Spleen (tissue), 11 donors: ENCODE data around the gene KRTAP10-1. TPM values are rescaled to one million over a fixed set of nuclear protein-coding genes. Genes with fewer than 3 reads are reported as not detected.

Source experiments
- DNase-seq: peaks from one replicate; pipeline ENCODE4 v3.0.0-alpha.2; 2020
- H3K27ac ChIP-seq, 8 donors: fragments of 200-600 bp; sonication (generic) in 7 of 8; 1 replicate in 4 of 8; 2 replicates in 4 of 8; pipeline versions ENCODE4 v1.5.0 to v1.8.0; 2016 to 2021; ENCODE audit warnings: inconsistent platforms in 4 of 8, mild to moderate bottlenecking in 4 of 8, moderate library complexity in 1 of 8
- H3K27me3 ChIP-seq, 7 donors: fragments of 200-600 bp; sonication (generic) in 6 of 7; replicated peaks in 1 of 7; 1 replicate in 4 of 7; 2 replicates in 3 of 7; pipeline versions ENCODE4 v1.5.0 to v1.8.0; 2016 to 2021; ENCODE audit warnings: inconsistent platforms in 3 of 7, mild to moderate bottlenecking in 1 of 7
- H3K36me3 ChIP-seq, 6 donors: fragments of 200-600 bp; sonication (generic) in 5 of 6; 1 replicate in 4 of 6; 2 replicates in 2 of 6; pipeline versions ENCODE4 v1.5.0 to v1.8.0; 2016 to 2021; ENCODE audit warnings: inconsistent platforms in 2 of 6
- H3K4me1 ChIP-seq, 6 donors: fragments of 200-600 bp; sonication (generic) in 5 of 6; 1 replicate in 3 of 6; 2 replicates in 3 of 6; pipeline versions ENCODE4 v1.5.0 to v1.8.0; 2016 to 2021; ENCODE audit warnings: inconsistent platforms in 3 of 6
- H3K4me3 ChIP-seq, 8 donors: fragments of 200-600 bp; sonication (generic) in 7 of 8; 1 replicate in 4 of 8; 2 replicates in 4 of 8; pipeline versions ENCODE4 v1.5.0 to v1.8.0; 2016 to 2021; ENCODE audit warnings: inconsistent platforms in 4 of 8, mild to moderate bottlenecking in 4 of 8, moderate library complexity in 2 of 8
- H3K9me3 ChIP-seq, 8 donors: fragments of 200-600 bp; sonication (generic) in 7 of 8; 1 replicate in 4 of 8; 2 replicates in 4 of 8; pipeline versions ENCODE4 v1.5.0 to v1.8.0; 2016 to 2021; ENCODE audit warnings: inconsistent platforms in 4 of 8
- POLR2A ChIP-seq, 3 donors: fragments of 450-650 bp; IDR thresholded peaks; one replicate each; pipeline ENCODE4 v1.5.1; 2017; ENCODE audit warnings: antibody characterized with exemption in 3 of 3, mild to moderate bottlenecking in 1 of 3
- POLR2AphosphoS5 ChIP-seq, 3 donors: sonication (generic); formaldehyde crosslinking; IDR thresholded peaks; one replicate each; pipeline ENCODE4 v1.5.1; 2017; ENCODE audit warnings: antibody characterized with exemption in 3 of 3
- WGBS, 5 donors: extraction: QIAGEN DNeasy Blood & Tissue Kit in 3 of 5; methylation state at CpG; one replicate each; pipeline versions ENCODE4 v1.1.5 to v1.1.7; 2013 to 2018; 5-methylcytosine and 5-hydroxymethylcytosine counted together
- intact Hi-C: fragments of 100-400 bp; cut with DNase I; formaldehyde crosslinking; loops from one replicate; pipeline ENCODE4 v1.15.0; 2023; ENCODE audit warnings: low total_unique reads
- polyA plus RNA-seq, 3 donors: library from polyadenylated mRNA; stranded (reverse); fragments of 200-250 nt; gene quantifications; one replicate each; pipeline ENCODE4 v1.2.1, GENCODE V29; 2013
- total RNA-seq, 7 donors: library from RNA; depleted of rRNA in 3 of 7; stranded (reverse); fragments of >200 nt in 3 of 7; fragmentation: NEBNext Ultra II Directional in 4 of 7; extraction: Animal tissue kit (Norgen Biotek cat#: 25700) in 4 of 7; gene quantifications; one replicate each; pipeline versions ENCODE4 v1.1.0 to v1.2.1, GENCODE V29; 2016 to 2021
- TF ChIP-seq, protein P1 (sequence below), 11 experiments: fragments of 200-600 bp in 7 of 11; fragments of 450-650 bp in 4 of 11; sonication (generic) in 4 of 11; IDR thresholded peaks in 8 of 11; conservative IDR thresholded peaks in 3 of 11; 1 replicate in 7 of 11; 2 replicates in 4 of 11; pipeline versions ENCODE4 v1.4.0 to v1.8.0; 2016 to 2021; ENCODE audit warnings: antibody characterized with exemption in 11 of 11, inconsistent platforms in 4 of 11, mild to moderate bottlenecking in 1 of 11
- donor health status: healthy with polysubstance abuse.
- donor health status: DM: no; HTN: no; CAD: no; lungs with moderate emphysema.
- donor health status: DM: no; HTN: no; CAD: no.
- donor health status: Bipolar disorder and iron deficiency.
- donor health status: healthy.
- donor health status: DM: no; HTN: no; CAD: no.
- donor health status: DM: yes; HTN: yes; CAD: no.

Gene KRTAP10-1
- total and polyA plus RNA-seq, 10 donors = not detected

GRCh38 chr21:44533891-44534627 is 5.9 kb downstream of the KRTAP10-1 start:
- DNase-seq = no peak
- Histone ChIP-seq H3K4me1 (no peaks in the 10 kb centered on the region), H3K27me3 (peaks cover 0 to 46% (median 0%) of the 10 kb centered on the region in 7 donors), H3K36me3 (no peaks in the 10 kb centered on the region), H3K27ac (no peak overlapping the region), H3K9me3 (no peaks in the 10 kb centered on the region), H3K4me3 (no peak overlapping the region)
- TF ChIP-seq POLR2A (IDR thresholded peaks at IDR 0.05) = no peak
- TF ChIP-seq POLR2AphosphoS5 (IDR thresholded peaks at IDR 0.05) = no peak
- TF ChIP-seq, protein P1, sequence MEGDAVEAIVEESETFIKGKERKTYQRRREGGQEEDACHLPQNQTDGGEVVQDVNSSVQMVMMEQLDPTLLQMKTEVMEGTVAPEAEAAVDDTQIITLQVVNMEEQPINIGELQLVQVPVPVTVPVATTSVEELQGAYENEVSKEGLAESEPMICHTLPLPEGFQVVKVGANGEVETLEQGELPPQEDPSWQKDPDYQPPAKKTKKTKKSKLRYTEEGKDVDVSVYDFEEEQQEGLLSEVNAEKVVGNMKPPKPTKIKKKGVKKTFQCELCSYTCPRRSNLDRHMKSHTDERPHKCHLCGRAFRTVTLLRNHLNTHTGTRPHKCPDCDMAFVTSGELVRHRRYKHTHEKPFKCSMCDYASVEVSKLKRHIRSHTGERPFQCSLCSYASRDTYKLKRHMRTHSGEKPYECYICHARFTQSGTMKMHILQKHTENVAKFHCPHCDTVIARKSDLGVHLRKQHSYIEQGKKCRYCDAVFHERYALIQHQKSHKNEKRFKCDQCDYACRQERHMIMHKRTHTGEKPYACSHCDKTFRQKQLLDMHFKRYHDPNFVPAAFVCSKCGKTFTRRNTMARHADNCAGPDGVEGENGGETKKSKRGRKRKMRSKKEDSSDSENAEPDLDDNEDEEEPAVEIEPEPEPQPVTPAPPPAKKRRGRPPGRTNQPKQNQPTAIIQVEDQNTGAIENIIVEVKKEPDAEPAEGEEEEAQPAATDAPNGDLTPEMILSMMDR (IDR thresholded peaks at IDR 0.05 in 8 of 11, conservative IDR thresholded peaks at IDR 0.05 in 3 of 11) = no peak
- intact Hi-C loops = no loop called here
- WGBS, 5 donors = 87 to 94% (median 91%) methylated on average over 17 to 21 of the region's 21 CpGs

GRCh38 chr21:44533121-44533890 is 6.7 kb downstream of the KRTAP10-1 start:
- no peak for TF ChIP-seq POLR2AphosphoS5 (IDR thresholded peaks at IDR 0.05)
- TF ChIP-seq POLR2A (IDR thresholded peaks at IDR 0.05) = no peak
- TF ChIP-seq, protein P1 (IDR thresholded peaks at IDR 0.05 in 8 of 11, conservative IDR thresholded peaks at IDR 0.05 in 3 of 11) = no peak
- intact Hi-C loops = no loop called here
- peak; percentile 70 for DNase-seq
- no peaks in the 10 kb centered on the region for H3K9me3 ChIP-seq
- H3K4me1 ChIP-seq = no peaks in the 10 kb centered on the region
- H3K4me3 ChIP-seq = no peak overlapping the region
- H3K27me3 ChIP-seq = peaks cover 0 to 41% (median 0%) of the 10 kb centered on the region in 7 donors
- H3K27ac ChIP-seq = no peak overlapping the region
- no peaks in the 10 kb centered on the region for H3K36me3 ChIP-seq
- 89 to 94% (median 92%) methylated on average over 32 to 37 of the region's 37 CpGs for WGBS, 5 donors

GRCh38 chr21:44532712-44533111 is 7.3 kb downstream of the KRTAP10-1 start:
- Histone ChIP-seq H3K36me3 (no peaks in the 10 kb centered on the region), H3K27ac (no peak overlapping the region), H3K4me3 (no peak overlapping the region), H3K27me3 (peaks cover 0 to 42% (median 0%) of the 10 kb centered on the region in 7 donors), H3K4me1 (no peaks in the 10 kb centered on the region), H3K9me3 (no peaks in the 10 kb centered on the region)
- DNase-seq = no peak
- TF ChIP-seq, protein P1 (IDR thresholded peaks at IDR 0.05 in 8 of 11, conservative IDR thresholded peaks at IDR 0.05 in 3 of 11) = no peak
- TF ChIP-seq POLR2AphosphoS5 (IDR thresholded peaks at IDR 0.05) (no peak), POLR2A (IDR thresholded peaks at IDR 0.05) (no peak)
- intact Hi-C loops = no loop called here
- 91 to 94% (median 92%) methylated on average over 12 to 16 of the region's 16 CpGs for WGBS, 5 donors
